Muscle layer of colon (tissue), 2 donors: ENCODE measurements around the gene FBXL14.

Experiments used
- H3K27ac ChIP-seq: one replicate; pipeline ENCODE4 v1.7.0; 2013; ENCODE audit warnings: low read depth, mild to moderate bottlenecking, low read length, moderate library complexity
- H3K27me3 ChIP-seq, 2 donors: one replicate each; pipeline ENCODE4 v1.7.0; 2013; ENCODE audit warnings: low read length in 2 of 2, mild to moderate bottlenecking in 2 of 2; ENCODE audit not compliant: insufficient read depth in 2 of 2, control insufficient read depth in 1 of 2
- H3K36me3 ChIP-seq: one replicate; pipeline ENCODE4 v1.7.0; 2013; ENCODE audit warnings: mild to moderate bottlenecking, low read length; ENCODE audit not compliant: insufficient read depth
- H3K4me1 ChIP-seq: one replicate; pipeline ENCODE4 v1.7.0; 2013; ENCODE audit warnings: mild to moderate bottlenecking, low read length; ENCODE audit not compliant: insufficient read depth
- H3K4me3 ChIP-seq, 2 donors: one replicate each; pipeline ENCODE4 v1.7.0; 2013; ENCODE audit warnings: low read length in 2 of 2, low read depth in 1 of 2, mild to moderate bottlenecking in 1 of 2, moderate library complexity in 1 of 2
- H3K9ac ChIP-seq: one replicate; pipeline ENCODE4 v1.7.0; 2013; ENCODE audit warnings: low read length
- H3K9me3 ChIP-seq: one replicate; pipeline ENCODE4 v1.7.0; 2013; ENCODE audit warnings: mild to moderate bottlenecking, low read length
- donor health status: abdominal sarcoma.
- donor health status: Adenocarcinoma of cecum.

FBXL14 gene

DNA sequence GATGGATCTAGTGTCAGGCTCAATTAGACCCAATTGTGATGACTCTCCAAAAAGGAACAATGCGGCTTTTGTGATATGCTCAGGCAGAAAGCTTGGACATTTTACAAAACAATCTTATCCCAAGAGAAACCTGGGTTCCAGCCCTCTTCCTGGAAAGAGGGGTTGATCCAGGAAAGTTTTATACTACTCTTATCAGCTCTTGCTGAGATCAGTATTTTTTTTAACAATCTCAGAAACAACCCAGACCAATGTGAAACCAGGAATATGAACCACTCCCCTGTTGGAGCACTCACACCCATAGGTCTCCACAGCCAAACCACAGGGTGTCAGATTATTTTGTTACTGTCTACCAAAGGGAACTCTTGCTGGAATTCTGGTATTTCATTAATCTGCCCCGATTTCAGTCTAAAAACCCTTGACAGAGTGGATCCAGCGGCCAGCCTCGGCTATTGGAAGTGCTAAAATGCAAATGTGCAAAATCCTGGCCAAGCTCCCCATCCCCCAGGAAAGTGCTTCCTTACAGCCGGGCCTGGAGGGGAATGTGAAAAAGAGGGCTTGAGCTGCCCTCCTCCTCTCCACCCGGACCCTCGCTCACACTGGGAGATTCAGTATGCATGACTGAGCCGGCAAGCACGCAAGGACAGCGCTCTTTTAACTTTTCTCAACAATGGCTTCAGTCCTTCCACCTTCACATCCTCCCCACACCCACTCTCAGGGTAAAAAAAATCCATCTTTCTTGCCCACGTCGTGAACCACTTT lies 4.0 kb downstream of the FBXL14 start:
- peak overlapping the region; percentile 41 for H3K27ac ChIP-seq
- peaks cover 57% of the 10 kb centered on the region for H3K4me1 ChIP-seq

DNA sequence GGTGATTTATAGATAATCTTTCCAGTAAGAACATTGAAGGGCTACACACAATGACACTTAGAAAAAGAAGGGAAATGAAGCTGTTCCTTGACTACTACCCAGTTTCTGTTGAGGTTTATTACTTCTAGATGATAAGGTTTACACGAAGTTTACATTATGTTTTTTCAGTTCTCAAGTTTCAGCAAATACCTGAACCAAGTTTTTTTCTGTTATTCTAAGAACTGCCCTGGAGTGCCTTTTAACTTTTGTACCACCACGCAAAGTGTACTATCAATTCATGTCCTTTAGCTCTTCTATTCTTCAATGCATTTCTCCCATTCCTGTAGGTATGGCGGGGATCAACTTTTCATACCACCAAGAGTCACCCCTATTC lies 5.8 kb downstream of the FBXL14 start:
- H3K27ac ChIP-seq, result no peak overlapping the region
- no peaks in the 10 kb centered on the region for H3K27me3 ChIP-seq
- no peak overlapping the region for H3K4me3 ChIP-seq
- H3K4me1 ChIP-seq, result peaks cover 55% of the 10 kb centered on the region
- H3K9ac ChIP-seq, result no peak overlapping the region
- H3K9me3 ChIP-seq, result no peaks in the 10 kb centered on the region
- no peaks in the 10 kb centered on the region for H3K36me3 ChIP-seq

More for the DNA sequence above, 4.0 kb downstream of the FBXL14 start:
- Histone ChIP-seq H3K36me3 (no peaks in the 10 kb centered on the region), H3K27me3 (no peaks in the 10 kb centered on the region), H3K9me3 (no peaks in the 10 kb centered on the region), H3K4me3 (peak overlapping the region; percentile 18 to 43), H3K9ac (peak overlapping the region; percentile 24)

DNA sequence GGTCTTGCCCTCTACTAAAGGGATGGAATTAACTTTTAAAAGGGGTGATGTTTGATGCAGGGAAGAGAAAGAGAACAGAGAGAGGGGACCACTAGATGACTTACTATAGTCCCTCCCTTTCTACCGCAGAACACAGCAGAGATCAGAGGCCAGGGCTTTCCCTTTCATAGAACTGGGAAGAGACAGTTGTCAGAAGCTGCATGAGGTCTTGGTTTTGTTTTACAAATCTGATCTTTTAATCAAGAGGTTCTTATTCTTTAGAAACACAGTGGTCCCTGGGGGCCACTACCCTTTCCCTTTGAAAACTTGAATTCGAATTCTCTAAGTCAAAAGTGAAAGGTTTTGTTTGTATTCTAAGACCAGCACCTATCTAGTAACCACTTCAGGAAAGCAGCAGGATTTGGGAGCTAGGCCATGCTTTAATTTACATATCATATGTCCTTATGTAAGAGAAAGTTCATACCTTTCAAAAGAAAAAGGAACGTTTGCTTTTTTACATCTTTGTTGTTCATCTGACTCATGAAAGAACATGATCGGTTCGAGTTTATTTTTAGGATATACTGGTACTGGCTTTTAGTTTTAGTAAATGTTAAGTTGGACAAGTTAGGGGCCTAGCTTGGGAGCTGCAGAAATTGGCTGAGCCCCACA lies 6.3 kb downstream of the FBXL14 start:
- Histone ChIP-seq H3K4me3 (no peak overlapping the region), H3K27me3 (no peaks in the 10 kb centered on the region), H3K9ac (no peak overlapping the region), H3K27ac (peak overlapping the region; percentile 3), H3K4me1 (peaks cover 57% of the 10 kb centered on the region), H3K36me3 (no peaks in the 10 kb centered on the region), H3K9me3 (no peaks in the 10 kb centered on the region)

DNA sequence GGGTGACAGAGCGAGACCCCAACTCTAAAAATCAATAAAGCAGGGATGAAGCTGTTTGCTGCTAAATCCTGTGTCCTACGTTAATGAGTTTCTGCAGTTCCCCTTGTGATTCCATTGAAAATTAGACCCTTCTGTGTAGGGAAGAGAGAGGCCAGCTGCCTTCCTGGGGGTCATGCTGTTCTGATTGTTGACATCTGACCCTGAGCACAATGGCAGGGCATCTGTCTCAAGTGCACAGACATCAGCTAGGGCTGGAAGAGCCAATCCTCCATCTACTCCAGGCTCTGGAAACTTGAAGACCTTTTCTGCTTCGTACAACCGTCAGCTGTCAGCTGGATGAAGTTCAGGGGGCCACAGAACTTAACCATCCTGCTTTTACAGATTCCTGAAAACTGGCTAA lies 10.1 kb downstream of the FBXL14 start:
- H3K27ac ChIP-seq, result no peak overlapping the region
- H3K27me3 ChIP-seq, result no peaks in the 10 kb centered on the region
- no peak overlapping the region for H3K9ac ChIP-seq
- H3K36me3 ChIP-seq, result no peaks in the 10 kb centered on the region
- H3K9me3 ChIP-seq, result no peaks in the 10 kb centered on the region
- no peak overlapping the region for H3K4me3 ChIP-seq
- H3K4me1 ChIP-seq, result peaks cover 23% of the 10 kb centered on the region

DNA sequence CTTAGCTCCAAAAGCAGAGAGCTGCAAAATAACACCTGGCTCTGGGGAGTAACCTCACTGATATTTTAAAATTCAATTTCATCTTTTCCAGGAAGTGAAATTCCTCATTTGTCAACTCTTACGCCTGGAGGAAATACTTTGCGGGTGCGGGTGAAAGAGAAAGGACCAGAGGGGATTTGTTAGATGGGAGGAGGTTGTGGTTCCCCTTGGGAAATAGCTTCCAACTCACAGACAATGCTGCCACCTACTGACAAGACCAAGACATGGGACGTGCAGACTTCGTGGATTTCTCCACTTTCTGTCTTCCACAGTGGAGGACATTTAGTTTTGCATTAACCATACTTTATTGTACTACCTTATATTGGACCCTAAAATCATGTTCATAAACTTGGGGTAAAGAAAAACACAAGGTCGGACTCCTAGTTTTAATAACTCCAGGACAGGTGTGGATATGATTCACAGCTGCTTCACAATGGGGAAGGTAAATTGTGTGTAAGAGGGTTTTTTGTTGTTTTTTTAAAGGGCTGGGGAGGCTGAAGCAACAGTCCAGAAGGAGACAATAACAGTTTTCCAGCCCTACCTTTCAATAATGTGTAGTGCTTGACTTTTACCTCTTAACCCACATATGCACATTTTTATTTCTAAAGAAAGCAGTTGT lies 10.8 kb downstream of the FBXL14 start:
- no peak overlapping the region for H3K27ac ChIP-seq
- H3K9me3 ChIP-seq, result no peaks in the 10 kb centered on the region
- H3K4me1 ChIP-seq, result peaks cover 19% of the 10 kb centered on the region
- no peaks in the 10 kb centered on the region for H3K36me3 ChIP-seq
- peak overlapping the region in 1 of 2 donors; percentile 53 for H3K4me3 ChIP-seq
- no peak overlapping the region for H3K9ac ChIP-seq
- no peaks in the 10 kb centered on the region for H3K27me3 ChIP-seq

DNA sequence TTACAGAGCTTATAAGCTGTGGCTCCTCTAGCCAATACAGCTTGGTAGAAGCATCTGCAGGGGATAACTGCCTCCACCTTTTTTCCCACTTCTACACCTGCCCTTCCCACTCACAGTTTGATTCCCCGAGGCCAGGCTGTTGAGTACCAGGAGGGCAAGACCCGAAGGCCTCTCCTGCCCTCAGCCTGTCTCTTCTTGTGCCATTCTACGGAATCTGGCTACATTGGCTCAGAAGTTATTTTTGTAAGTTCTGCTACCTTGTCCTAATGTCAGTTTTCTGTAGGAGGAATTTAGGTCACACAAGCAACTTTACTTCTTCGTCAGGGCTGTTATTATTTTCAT lies 11.7 kb downstream of the FBXL14 start:
- no peak overlapping the region for H3K9ac ChIP-seq
- no peaks in the 10 kb centered on the region for H3K36me3 ChIP-seq
- no peak overlapping the region for H3K4me3 ChIP-seq
- H3K9me3 ChIP-seq, result no peaks in the 10 kb centered on the region
- H3K4me1 ChIP-seq, result peaks cover 10% of the 10 kb centered on the region
- H3K27ac ChIP-seq, result no peak overlapping the region
- H3K27me3 ChIP-seq, result no peaks in the 10 kb centered on the region

DNA sequence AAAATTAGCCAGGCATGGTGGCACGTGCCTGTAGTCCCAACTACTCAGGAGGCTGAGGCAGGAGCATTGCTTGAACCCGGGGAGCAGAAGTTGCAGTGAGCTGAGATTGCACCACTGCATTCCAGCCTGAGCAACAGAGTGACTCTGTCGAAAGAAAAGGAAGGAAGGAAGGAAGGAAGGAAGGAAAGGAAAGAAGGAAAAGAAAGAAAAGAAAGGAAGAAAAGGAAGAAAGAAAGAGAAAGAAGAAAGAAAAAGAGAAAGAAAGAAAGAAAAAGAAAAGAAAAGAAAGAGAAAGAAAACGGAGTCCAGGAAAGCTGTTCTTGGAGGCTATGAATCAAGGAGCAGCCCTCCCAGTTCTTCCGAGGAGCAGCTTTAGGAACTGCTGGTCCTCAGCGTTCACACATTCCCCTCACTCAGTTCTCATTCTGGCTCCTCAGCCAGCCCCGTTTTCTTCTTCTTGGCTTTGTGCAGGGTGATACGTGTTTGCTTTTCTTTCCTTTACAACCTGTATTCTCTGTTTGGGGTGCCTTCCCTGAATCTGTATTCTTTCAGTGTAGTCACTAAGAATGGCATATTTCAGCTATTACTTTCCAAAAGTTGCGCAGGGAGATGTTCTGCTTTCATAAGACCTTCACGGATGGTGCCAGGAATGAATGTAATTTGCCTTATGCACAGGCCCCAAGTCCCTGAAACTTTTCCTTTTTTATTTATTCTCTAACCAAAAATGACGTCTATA lies 12.2 kb downstream of the FBXL14 start:
- H3K9ac ChIP-seq, result no peak overlapping the region
- no peak overlapping the region for H3K27ac ChIP-seq
- H3K4me3 ChIP-seq, result no peak overlapping the region
- peaks cover 9% of the 10 kb centered on the region for H3K4me1 ChIP-seq
- no peaks in the 10 kb centered on the region for H3K36me3 ChIP-seq
- no peaks in the 10 kb centered on the region for H3K27me3 ChIP-seq
- no peaks in the 10 kb centered on the region for H3K9me3 ChIP-seq

DNA sequence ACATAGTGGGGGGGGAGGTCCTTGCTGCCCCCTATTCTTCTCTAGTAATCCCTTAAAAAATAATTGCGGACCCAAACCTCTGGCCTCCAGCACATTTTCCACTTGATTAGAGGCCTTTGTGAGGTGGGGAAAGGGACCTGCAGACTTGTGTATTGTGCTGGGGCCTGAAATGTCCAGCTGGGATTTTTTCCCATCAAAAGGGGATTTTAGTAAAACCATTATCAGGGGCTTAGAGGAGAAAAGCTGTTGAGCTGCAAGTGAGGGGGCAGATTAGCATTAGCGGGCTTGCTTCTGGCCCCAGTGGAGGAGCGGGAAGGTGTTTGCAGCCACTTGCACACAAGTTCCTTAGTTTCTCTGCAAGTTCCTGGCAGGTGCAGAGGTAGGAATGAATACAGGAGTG lies 13.9 kb downstream of the FBXL14 start:
- H3K27ac ChIP-seq, result no peak overlapping the region
- H3K9me3 ChIP-seq, result no peaks in the 10 kb centered on the region
- H3K9ac ChIP-seq, result no peak overlapping the region
- no peak overlapping the region for H3K4me3 ChIP-seq
- H3K4me1 ChIP-seq, result peaks cover 26% of the 10 kb centered on the region
- H3K27me3 ChIP-seq, result no peaks in the 10 kb centered on the region
- H3K36me3 ChIP-seq, result no peaks in the 10 kb centered on the region

DNA sequence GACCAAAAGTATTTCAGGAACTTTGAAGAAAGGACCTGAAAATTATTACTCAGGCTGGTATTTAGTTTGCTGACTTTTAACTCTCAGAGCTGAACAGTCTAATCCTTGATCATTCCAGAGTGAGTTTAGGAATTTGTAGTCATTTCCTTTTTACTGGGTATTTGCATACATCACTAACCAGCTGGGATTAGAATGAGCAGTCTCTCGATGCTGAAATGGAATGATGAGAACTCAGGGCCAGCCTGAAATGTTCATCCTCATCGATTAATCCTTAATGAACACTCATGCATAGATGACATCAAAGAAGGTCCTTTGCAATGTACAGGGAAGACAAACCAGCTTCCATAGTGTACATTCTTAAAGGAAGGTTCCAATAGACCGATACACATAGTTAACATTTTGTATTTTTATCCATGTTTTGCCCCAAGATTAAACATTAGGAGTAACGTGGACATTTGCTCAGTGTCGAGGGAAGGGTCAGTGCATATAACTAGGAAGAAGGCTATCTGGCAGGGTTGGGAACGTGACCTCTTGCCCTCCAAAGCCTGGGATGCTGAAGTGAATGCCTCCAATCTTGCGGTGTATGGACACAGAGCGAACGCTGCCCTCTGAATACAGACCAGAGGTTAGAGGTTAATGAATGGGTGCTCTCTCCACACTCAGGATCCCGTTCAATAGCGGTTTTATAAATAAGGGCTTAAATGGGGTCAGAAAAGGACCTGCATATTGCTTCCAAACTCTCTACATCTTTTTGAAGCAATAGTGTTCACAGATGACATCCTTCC lies 14.5 kb downstream of the FBXL14 start:
- H3K27ac ChIP-seq, result no peak overlapping the region
- H3K4me1 ChIP-seq, result peaks cover 30% of the 10 kb centered on the region
- H3K9me3 ChIP-seq, result no peaks in the 10 kb centered on the region
- H3K27me3 ChIP-seq, result no peaks in the 10 kb centered on the region
- no peaks in the 10 kb centered on the region for H3K36me3 ChIP-seq
- H3K9ac ChIP-seq, result no peak overlapping the region
- no peak overlapping the region for H3K4me3 ChIP-seq

DNA sequence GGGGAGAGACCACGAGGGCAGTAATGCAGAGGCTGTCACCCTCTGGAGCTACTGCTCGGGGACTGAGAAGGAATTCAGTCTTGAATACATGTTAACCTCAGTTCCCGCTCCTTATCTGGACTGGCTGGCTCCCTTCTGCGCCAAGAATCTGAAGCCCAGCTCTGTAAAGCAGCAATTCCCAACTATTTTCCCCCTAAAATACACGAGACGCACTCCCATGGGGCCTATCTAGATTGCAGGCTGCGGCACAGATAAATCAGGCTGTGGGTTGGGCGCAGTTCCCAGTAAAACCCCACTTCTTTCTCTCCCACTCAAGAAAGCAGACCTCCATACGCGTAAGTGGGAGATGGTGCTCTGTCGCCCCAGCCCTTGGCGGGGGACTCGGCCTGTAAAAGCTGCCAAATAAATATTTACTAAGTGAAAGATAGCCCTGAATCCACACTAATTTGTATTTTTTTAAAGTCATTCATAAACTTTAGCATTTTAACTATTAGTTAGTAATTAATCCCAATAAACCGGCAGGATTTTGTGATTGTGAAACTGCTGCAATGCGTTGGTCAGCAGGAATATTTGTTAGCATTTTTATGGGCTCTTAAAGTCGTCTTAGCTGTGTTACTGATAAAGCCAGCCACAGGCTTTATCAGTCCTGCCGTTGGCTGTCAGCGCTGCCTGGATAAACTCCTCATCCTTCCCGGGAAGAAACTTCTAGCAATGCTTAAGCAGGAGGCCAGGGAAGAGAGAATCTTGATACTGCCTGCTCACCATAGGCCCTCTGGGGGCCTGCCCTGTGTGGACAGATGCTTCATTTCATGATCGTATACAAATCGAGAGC lies 17.8 kb downstream of the FBXL14 start:
- H3K27me3 ChIP-seq, result no peaks in the 10 kb centered on the region
- H3K9ac ChIP-seq, result peak overlapping the region; percentile 3
- H3K4me3 ChIP-seq, result peak overlapping the region; percentile 12 to 60
- H3K9me3 ChIP-seq, result no peaks in the 10 kb centered on the region
- H3K27ac ChIP-seq, result peak overlapping the region; percentile 62
- peaks cover 22% of the 10 kb centered on the region for H3K4me1 ChIP-seq
- H3K36me3 ChIP-seq, result no peaks in the 10 kb centered on the region
